HG03558 (cell line): ENCODE measurements around the gene FLOT2.
A peak's percentile ranks its signal among the peaks of the same experiment; 100 is the strongest.
"Not testable (repeated sequence)": the region's sequence is repeated elsewhere in the genome, so short reads cannot be mapped to it uniquely, and the experiment has no call there.

Source experiments
- ATAC-seq: cut with Tn5 transposase; IDR thresholded peaks from one replicate; pipeline ENCODE4 v1.9.1; 2021; ENCODE audit warnings: moderate number of reproducible peaks; ENCODE audit not compliant: unreplicated experiment; ENCODE audit errors: extremely low read depth

The FLOT2 gene

DNA sequence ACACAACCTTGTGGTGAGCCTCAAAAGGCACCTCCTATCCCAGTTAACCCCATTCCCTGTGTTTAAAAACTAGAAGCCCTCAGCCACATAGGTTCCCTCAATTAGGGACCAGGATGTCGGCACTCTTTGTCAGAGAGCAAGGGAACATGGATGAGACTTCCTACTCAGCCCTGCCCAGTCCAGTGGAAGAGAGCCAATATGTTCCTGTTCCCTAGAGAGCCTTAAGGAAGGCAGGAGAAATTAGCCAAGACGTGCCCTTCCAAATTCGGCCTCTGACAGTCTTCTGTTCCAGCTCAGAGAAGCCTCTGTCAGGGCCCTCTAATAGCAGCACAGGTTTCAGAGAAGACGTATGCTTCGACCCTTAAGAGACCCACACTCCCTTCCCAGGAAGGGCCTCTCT lies 19.9 kb upstream of the FLOT2 start:
- no peak for ATAC-seq

DNA sequence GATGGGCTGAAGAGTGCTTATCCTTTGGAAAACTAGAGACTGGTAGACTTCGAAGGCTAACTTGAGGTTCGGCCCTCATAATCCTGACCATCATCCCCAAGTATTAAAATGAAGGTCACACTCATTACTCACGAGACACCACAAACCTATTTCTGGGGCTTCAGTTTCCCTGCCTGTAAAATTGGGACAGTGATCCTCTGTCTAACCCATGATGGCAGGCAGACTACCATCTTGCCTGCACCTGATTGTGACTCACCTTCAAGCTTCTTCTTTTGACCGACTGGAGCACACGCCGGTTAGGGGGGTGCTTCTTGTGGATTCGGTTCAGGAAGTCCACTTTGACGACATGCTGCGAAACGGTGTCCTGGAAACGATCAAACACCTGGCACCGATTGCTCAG lies 19.5 kb upstream of the FLOT2 start:
- no peak for ATAC-seq

DNA sequence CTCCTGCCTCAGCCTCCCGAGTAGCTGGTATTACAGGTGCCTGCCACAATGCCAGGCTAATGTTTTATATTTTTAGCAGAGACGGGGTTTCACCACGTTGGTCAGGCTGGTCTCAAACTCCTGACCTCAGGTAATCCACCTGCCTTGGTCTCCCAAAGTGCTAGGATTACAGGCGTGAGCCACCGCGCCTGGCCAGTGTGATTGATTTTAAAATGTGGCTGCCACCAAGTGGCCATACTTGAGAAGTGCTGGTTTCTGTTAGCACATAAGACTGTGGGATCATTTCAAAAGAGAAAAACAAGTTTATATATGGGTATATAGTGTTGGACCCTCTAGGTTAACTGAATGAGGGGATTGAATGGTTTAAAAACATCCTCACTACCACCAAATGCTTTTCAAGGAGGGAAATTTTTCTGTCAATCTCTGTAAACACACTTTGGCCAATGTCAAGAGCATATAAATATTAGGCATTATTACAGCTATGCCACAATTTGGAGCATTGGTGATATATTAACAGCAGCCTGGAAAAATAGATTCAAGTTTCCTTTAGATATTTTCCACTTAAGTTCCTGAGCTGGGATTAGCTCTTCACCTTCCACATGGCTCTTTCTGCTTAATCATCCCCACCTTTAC lies 18.9 kb upstream of the FLOT2 start:
- ATAC-seq, result no peak

DNA sequence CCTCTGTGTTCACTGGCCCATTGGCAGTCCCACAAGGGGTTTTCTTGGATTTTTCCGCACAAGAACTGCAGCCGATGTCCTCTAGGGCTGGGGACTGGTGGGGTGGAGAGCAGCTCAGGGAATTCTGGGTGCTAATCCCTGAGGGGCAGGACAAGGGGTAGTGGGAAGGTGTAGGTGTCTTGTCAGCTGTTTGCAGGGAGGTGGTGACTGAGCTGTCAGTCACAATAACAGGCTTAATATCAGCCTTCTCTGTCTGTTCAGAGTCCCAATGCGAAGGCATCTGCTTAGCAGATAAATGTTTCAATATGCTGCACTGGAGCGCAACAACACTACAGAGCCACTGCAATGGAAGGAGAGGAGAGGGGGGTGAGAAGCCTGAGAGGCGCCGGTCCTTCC lies 15.4 kb upstream of the FLOT2 start:
- ATAC-seq, result no peak

DNA sequence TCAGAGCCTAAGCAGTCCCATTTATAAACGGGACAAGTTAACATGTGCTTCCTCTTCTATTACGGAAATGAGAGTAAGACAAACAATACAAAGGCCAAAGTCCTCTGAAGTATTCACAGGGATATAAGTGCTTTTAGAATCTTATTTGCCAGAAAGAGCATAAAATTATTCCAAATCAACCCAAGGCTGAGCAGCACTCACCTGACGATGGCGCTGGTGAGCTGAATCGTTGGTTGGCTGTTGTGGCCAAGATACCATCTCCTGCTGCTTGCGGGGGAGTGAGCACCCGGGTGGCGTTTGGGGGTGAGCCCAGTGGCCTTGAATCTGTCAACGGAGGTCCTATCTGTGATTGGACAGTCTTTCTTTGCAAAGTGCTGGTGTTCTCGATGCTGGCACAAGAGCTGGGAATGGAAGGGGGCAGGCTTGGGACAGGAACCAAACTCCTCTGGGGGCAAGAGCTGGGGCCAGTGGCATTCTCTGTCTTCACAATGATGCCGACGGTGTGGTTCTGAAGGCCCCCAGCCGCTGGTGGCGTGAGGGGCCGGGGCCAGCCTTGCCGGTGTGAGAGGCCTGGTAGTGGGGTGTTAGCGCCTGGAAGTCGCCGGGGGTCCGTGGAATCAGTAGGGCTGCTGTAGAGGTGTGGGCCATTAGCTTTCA lies 14.9 kb upstream of the FLOT2 start:
- no peak for ATAC-seq

DNA sequence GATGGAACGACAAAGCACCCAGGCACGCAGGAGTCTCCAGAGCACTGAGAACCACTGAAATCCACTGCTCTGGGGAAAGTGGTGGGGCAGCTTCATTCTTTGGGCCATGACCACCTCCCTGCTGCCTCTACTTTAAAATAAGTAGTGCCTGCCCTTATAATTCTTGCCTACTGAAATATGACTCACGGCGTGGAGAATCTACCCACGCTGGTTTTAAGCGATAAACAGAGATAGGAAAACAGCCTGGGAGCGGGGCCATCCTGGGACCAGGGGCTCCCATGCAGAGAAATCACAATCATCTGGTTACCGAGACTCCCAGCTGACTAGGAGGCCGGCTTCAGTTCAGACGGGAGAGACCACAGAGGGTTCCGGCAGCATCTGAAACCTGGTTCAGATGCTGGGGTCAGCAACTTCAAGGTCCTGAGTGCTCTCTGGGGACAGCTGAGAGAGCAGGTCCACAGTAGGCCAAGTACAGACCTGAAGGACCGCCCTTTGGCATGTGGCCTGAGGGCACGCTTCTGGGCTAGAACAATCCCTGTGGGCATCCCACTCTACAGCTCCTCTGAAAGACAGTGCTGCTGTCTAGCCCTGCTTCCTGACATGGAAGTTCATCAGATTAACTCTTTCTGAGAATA lies 14.0 kb upstream of the FLOT2 start:
- no peak for ATAC-seq

DNA sequence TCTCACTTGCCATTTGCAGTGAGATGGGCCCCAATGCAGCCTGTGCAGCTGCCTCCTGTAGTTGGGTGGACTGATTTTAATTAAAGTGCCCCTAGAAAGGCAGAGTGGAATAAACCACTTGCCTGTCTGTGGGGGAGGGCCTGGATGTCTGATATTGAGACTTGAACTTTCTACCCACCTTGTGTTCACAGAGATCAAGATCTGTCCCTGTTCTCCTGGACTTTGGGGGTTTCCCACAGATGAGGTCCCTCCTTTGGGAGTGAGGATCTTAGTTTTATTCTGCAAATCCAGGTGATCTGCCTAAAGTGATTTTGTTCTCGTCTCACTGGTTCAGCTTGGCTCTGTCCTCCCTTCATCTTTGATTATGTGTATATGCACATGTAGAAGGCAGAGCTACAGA lies 13.0 kb upstream of the FLOT2 start:
- no peak for ATAC-seq

DNA sequence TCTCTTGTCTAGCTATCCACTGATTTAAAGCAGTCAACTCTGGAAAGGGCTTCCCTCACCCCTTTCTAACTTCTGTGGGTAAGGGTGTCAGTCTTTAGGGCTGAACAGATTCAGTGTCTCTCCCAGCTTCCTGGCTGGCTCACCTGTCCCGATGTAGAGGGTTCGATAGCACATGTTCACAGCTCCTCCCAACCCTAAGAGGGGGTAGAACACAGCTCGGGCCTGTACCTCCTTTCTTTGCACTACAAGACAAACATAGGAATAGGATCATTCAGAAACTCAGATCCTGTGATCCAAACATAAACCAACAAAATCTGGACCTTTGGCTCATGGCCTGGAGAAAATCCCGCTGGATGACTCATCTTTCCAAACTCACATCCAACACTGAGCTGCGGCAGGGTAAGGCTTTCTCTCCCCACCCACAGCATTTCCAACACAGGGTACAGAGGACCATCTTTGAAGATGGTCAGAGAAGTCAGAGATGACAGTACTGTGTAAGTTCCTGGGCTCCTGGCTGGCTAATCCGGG lies 11.2 kb upstream of the FLOT2 start:
- no peak for ATAC-seq

DNA sequence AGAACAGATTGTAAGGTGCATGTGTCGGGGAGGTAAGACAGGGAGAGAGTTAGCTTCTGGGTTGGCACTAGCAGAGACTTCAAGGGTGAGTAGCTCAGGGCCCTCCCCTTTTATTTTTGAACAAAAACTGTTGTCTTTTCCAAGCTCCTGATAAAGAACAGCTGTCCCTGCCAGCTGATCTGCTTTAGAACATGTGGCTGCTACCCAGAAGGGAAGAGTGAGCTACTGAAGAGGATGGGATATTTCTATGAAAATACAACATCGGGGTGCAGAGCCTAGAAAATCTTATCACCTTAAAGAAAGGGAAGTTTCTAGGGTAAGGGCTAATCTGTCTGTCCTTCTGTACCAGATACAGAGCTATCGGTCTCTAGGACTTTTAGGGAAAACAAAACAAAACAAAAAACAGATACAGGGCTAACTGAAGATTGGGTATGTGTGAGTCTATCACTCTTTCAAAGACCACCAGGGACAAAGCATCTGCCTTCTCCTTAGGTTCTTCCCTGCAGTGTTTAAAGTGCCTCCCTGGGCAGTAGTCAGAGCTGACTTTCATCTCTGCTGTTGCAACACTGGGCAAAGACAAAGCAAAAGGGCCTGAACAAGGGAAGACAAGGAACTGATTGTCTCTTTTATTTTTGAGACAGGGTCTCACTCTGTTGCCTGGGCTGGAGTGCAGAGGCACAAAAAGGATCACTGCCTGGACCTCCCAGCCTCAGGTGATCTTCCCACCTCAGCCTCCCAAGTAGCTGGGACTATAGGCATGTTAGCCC lies 10.4 kb upstream of the FLOT2 start:
- no peak for ATAC-seq

DNA sequence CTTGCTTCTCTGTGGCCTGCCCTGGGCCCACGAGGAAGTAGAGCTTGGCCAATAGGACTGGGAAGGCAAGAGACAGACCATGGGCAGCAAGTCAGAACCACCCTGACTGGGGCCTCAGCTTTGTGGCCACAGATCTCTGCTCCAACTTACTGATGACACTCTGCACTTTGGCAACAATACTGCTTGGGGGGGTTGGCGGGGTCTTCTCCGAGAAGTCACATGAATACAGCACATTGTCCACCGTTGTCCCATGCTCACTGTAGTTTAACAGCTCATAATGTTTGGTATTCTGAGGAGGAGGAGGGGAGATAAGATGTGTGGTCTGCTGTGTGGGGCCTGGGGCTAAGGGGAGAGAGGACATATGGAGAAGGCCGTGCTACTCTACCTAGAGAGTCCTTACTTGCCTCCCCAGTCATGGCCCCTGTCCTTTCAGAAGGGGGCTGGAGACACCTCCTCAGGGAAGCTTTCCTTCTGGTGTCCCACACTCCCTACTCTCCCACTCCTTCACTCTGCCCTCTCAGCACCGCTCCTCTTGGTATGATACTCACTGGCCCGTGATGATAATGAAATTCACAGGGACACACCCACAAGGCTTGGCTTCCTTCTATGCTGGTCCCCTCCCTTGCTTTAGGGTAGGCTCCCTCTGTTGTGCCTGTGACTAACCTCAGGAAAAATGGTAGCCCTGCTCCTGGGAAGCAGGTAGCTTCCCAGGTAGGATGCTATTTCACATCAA lies 9.3 kb upstream of the FLOT2 start:
- ATAC-seq, result no peak

DNA sequence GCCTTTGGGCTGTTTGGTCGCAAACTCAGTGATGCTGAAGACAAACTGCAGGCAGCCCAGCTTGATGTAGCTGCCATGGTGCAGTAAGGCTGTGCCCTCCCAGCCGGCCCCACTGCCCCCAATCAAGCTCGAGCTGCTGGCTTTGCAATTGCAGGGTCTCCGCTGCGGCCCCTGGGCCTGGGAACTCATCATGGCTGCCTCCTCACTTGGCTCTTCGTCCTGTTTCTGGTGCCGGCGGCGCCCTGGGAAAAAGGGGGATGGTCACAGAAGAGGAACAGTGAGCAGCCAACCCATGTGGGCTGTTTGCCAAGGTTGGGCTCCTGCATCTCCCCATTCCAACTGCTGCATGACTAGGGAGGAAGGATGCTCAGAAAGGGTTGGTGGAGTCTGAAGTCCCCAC lies 8.7 kb upstream of the FLOT2 start:
- no peak for ATAC-seq

DNA sequence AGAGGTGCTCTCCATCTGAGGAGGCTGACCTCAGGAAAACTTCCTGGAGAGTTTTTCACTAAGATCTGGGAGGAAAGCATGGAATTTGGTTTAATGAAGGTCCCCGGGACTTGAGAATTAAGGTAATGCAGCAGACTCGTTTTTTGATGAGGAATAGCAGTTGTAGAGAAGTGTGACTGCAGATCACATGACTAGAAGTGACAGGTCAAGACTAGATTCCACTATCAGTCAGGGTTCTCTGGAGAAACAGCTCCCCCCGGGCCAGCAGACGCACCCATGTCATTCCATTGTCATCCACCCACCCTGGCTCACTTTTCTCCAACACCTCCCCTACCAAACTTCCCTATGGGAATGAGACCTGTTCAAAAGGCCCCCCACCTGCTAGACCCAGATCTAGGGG lies 7.3 kb upstream of the FLOT2 start:
- ATAC-seq, result no peak

DNA sequence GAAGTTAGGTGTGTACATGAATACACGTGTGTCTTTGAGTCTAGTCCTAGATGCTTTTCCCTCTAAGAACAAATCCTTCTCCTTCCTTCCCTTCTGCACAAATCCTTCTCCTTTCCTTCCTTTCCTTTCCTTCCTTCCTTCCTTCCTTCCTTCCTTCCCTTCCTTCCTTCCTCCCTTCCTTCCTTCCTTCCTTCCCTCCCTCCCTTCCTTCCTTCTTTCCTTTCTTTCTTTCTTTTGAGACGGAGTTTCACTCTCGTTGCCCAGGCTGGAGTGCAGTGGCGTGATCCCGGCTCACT lies 6.0 kb upstream of the FLOT2 start:
- not testable (repeated sequence) for ATAC-seq

DNA sequence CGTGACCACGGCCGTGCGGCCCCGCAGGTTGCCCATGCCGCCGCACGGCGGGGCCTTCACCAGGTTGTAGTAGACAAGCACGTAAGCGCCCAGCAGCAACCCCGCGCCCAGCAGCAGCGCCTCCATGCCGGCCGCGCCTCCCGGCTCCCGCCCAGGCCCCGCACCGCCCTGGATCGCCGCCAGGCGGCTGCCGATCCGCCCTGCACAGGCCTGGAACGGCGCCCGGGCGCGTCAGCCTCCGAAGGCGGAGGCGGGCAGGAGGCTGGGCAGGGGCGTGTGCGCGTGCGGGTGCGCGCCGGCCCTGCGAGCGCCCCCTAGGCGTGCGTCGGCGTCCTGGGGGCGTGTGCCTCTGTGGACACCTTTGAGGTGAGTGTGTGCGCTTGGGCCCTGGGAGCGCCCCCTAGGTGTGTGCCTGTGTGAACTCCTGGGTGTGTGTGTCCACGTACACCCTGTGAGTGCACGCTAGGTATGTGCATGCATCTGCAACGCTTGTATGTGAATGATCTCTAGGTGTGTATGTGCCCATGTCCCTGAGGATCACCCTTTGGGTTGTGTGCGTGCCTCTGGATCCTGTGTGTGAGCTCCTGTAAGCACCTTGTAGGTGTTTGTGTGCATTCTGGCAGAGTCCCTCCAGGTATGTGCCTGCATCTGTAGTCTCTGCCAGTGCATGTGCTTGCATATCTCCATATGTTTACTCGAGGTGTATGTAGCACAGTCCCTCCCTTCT lies 5.4 kb upstream of the FLOT2 start, which contains the start of gene DHRS13:
DHRS13 (minus strand) TSS at position 261 of the 727 bp plus-strand sequence; CDS start at position 126, 135 bp downstream.
- ATAC-seq, result peak; percentile 51

DNA sequence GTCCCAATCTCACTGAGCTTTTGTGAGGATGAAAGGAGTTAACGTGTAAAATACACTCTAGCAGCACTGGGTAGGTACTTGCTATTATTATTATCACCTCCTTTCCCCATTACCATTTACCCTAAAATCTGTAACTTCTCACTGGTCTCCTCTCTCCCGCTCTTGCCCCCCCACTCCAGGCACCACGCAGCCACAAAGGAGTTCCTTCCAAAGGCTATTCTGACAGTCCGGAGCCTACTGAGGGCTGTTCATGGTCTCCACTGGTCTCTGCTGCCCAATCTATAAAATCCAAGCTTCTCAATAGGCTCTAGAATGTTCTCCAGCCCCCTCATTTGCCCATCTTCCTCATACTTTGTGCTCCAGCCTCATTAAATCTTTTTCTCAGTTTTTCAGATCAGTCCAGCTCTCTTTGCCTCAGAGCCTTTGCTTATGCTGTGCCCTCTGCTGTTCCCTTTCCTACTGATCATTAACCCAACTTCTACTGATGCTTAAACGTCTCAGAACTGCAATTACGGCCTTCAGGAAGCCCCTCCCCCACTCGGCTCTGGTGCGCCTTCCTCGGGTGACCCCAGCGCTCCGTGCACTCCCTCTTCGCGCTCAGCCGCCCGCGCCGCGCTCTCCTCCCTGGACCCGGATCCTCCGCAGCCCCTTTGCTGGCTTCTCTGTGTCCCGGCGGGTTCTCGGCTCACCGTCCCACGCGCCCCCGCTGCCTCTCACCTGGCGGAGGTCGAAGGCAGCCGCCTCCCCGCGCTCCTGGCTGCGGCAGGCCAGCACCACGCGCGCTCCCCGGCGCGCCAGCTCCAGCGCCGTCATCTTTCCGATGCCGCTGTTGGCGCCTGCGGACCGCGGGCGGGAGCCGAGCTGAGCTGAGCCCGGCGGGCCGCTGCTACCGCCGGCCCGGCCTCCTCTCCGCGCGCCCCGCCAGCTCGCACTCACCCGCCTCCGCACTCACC lies 4.6 kb upstream of the FLOT2 start:
- ATAC-seq, result no peak

DNA sequence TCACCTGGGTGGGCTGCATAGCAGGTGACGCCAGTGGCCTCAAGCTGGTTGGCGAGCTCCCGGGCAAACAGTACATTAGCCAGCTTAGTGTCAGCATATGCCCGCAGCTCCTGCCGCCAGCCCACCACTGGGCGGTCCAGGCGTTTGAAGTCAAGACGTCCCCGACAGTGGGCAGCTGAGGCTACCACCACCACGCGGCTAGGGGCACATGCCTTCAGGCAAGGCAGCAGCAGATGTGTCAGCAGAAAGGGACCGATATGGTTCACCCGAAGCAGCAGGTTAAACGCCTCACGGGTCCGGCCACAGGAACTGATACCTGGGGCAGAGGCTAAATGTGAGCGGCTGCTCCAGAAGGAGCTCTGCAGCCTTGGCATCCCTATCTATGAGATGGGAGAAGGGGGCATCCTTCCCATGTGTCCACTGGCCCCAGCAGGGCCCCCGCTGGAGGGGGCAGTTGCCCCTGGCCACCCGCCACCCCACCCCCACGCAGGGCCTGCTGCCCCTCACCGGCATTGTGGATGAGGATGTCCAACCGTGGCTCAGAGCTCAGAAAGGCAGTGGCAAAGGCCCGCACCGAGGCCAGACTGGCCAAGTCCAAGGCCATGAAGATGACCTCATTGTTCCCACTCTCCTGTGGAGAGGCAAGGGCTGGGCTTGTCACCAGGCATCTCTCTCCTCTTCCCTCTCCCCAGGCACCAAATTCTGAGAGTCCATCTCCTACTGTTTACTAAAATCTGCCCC lies 3.6 kb upstream of the FLOT2 start:
- ATAC-seq, result no peak

DNA sequence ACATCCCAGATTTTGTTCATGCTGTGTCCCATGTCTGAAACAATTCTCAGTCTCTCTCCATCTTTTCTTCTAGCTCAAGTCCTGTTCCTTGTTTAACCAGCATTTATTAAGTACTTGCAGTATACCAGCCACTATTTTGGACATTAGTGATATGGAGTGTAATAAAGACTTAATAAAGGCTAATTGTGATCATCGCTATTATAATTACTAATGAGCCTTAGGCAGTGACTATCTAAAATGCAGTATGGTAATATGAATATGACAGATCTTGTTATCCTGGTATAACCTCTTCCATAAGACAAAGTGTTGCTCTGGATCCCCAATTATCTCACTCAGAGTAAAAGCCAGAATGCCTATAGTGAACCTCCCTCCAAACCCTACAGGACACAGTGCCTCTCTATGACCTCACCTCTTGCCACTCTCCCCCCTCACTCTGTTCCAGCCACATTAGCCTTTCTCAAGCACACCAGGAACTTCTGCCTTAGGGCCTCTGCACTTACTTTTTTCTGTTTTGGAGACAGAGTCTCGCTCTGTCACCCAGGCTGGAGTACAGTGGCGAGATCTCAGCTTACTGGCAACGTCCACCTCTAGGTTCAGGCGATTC lies 1.8 kb upstream of the FLOT2 start:
- no peak for ATAC-seq
